ENCODE measurements around the gene TBC1D2.

The TBC1D2 gene

GRCh38 chr9:98158071-98158831 is 97.2 kb downstream of the TBC1D2 start:
- no peak for TF ChIP-seq CTCF (IDR thresholded peaks at IDR 0.05; ENCODE audit: unreplicated experiment in 3 of 3)
- H3K27me3 Mint-ChIP-seq (ENCODE audit: low read depth) = peaks cover 7% of the 10 kb centered on the region
- H3K27ac Mint-ChIP-seq = no peak overlapping the region
- H3K4me1 Mint-ChIP-seq = no peaks in the 10 kb centered on the region
- no peaks in the 10 kb centered on the region for H3K9me3 Mint-ChIP-seq
- H3K4me3 Mint-ChIP-seq = no peak overlapping the region
- no peaks in the 10 kb centered on the region for H3K36me3 Mint-ChIP-seq (ENCODE audit: low read depth)

- TF ChIP-seq CTCF (IDR thresholded peaks at IDR 0.05; ENCODE audit: unreplicated experiment in 3 of 3) = no peak
- Mint-ChIP-seq H3K9me3 (no peaks in the 10 kb centered on the region), H3K36me3 (ENCODE audit: low read depth) (no peaks in the 10 kb centered on the region), H3K4me3 (no peak overlapping the region), H3K27ac (no peak overlapping the region), H3K4me1 (no peaks in the 10 kb centered on the region), H3K27me3 (ENCODE audit: low read depth) (peaks cover 7% of the 10 kb centered on the region)
These were observed 98.1 kb downstream of the TBC1D2 start for GRCh38 chr9:98157372-98157771.

- Mint-ChIP-seq H3K27ac (no peak overlapping the region), H3K36me3 (ENCODE audit: low read depth) (no peaks in the 10 kb centered on the region), H3K4me1 (no peaks in the 10 kb centered on the region), H3K4me3 (no peak overlapping the region), H3K27me3 (ENCODE audit: low read depth) (peaks cover 2% of the 10 kb centered on the region), H3K9me3 (no peaks in the 10 kb centered on the region)
- TF ChIP-seq CTCF (IDR thresholded peaks at IDR 0.05; ENCODE audit: unreplicated experiment in 3 of 3) = no peak
These were observed 100.8 kb downstream of the TBC1D2 start for GRCh38 chr9:98154678-98155077.

- Mint-ChIP-seq H3K9me3 (no peaks in the 10 kb centered on the region), H3K4me1 (no peaks in the 10 kb centered on the region), H3K36me3 (ENCODE audit: low read depth) (no peaks in the 10 kb centered on the region), H3K27ac (no peak overlapping the region), H3K27me3 (ENCODE audit: low read depth) (no peaks in the 10 kb centered on the region), H3K4me3 (no peak overlapping the region)
- no peak for TF ChIP-seq CTCF (IDR thresholded peaks at IDR 0.05; ENCODE audit: unreplicated experiment in 3 of 3)
These were observed 102.9 kb downstream of the TBC1D2 start for GRCh38 chr9:98152526-98152925.

- Mint-ChIP-seq H3K4me3 (no peak overlapping the region), H3K27ac (no peak overlapping the region), H3K27me3 (ENCODE audit: low read depth) (no peaks in the 10 kb centered on the region), H3K4me1 (no peaks in the 10 kb centered on the region), H3K9me3 (no peaks in the 10 kb centered on the region), H3K36me3 (ENCODE audit: low read depth) (no peaks in the 10 kb centered on the region)
- TF ChIP-seq CTCF (IDR thresholded peaks at IDR 0.05; ENCODE audit: unreplicated experiment in 3 of 3) = no peak
These were observed 104.7 kb downstream of the TBC1D2 start for GRCh38 chr9:98150721-98151120.

- Mint-ChIP-seq H3K4me3 (no peak overlapping the region), H3K4me1 (no peaks in the 10 kb centered on the region), H3K36me3 (ENCODE audit: low read depth) (no peaks in the 10 kb centered on the region), H3K27me3 (ENCODE audit: low read depth) (no peaks in the 10 kb centered on the region), H3K27ac (no peak overlapping the region), H3K9me3 (no peaks in the 10 kb centered on the region)
- TF ChIP-seq CTCF (IDR thresholded peaks at IDR 0.05; ENCODE audit: unreplicated experiment in 3 of 3) = no peak
These were observed 105.3 kb downstream of the TBC1D2 start for GRCh38 chr9:98150164-98150563.

Measured in nephron (organoid).